ENCODE measurements around the gene TBRG1. TPM values are rescaled to one million over a fixed set of nuclear protein-coding genes. Genes with fewer than 3 reads are reported as not detected.

TBRG1 gene
- total and polyA plus RNA-seq, 7 experiments from 2014 or later = 32.4 to 78.6 (median 57.3) TPM

DNA sequence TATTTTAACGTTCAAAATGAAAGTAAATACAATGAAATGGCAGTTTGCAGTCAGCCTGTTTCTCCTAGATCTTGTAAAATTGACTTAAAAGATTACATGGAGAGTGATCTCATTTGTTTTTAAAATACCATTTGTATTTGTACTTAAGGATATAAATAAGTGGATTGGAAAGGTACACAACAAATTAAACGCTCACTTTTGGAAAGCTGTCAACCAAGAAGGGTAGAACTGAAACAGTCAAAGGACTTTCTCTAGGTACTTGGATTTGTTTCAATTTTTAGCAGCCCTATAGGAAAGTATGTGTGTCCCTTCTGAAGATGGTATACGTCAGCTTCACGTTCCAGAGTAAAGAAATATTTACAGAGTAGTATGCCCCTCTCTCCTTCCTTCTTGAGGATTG lies 7.3 kb downstream of the TBRG1 start:
- CTCF ChIA-PET = no interaction called here
- no peaks in the 10 kb centered on the region for H3K27me3 Mint-ChIP-seq
- Histone ChIP-seq H3K9me3 (ENCODE audit: control insufficient read depth in 2 of 3, low read length in 3 of 3) (no peaks in the 10 kb centered on the region), H3K27me3 (ENCODE audit: control insufficient read depth in 2 of 2, insufficient read depth in 2 of 2, low read length in 2 of 2) (no peaks in the 10 kb centered on the region), H3K4me1 (ENCODE audit: control insufficient read depth in 2 of 2, insufficient read depth in 2 of 2, low read length in 2 of 2) (no peaks in the 10 kb centered on the region), H3K27ac (ENCODE audit: low read depth, low read length) (no peak overlapping the region), H3K36me3 (ENCODE audit: control insufficient read depth in 2 of 3, insufficient read depth in 3 of 3, low read length in 3 of 3) (peaks cover 17 to 80% (median 30%) of the 10 kb centered on the region in 3 experiments), H3K4me3 (ENCODE audit: low read length) (no peak overlapping the region)
- H3K4me3 Mint-ChIP-seq = no peak overlapping the region
- intact Hi-C loops (cut with micrococcal nuclease) = loop anchor here in 1 of 2 donors (10.0 kb wide), 1 partner anchor 1585 kb away; the partner anchor contains the start of genes FAM118B and RPUSD4
- H3K4me1 Mint-ChIP-seq = peaks cover 10 to 26% (median 26%) of the 10 kb centered on the region in 7 donors
- H3K36me3 Mint-ChIP-seq = peaks cover 16 to 54% (median 31%) of the 10 kb centered on the region in 5 donors
- ATAC-seq = no peak
- POLR2A ChIA-PET = interaction anchor here (3.3 kb wide), 1 partner anchor 8 kb away, joined by 15 read pairs; the partner anchor contains the start of gene TBRG1
- no peak for DNase-seq
- no peaks in the 10 kb centered on the region for H3K9me3 Mint-ChIP-seq
- H3K27ac Mint-ChIP-seq = peak overlapping the region in 1 of 9 donors; percentile 29

DNA sequence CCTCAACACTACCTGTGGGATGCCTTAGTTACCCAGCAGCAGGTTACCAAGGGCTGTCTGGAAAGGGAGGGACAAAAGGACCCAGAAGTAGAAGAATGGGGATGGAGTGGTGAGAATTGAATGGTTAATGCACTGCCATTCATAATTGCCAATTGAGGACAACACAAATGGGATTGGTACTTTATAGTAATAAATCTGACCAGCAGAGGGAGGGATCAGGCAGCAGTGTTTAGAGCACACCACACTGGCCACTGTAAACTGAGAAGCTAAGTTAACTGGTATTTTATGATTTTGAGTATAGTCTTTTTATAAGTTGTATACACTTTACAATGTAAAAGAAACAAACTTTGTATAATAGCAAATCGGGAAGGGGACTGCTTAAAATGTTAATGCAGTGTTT lies 10.7 kb downstream of the TBRG1 start:
- H3K9me3 ChIP-seq (ENCODE audit: control insufficient read depth in 2 of 3, low read length in 3 of 3) = no peaks in the 10 kb centered on the region
- Mint-ChIP-seq H3K4me1 (peaks cover 0 to 6% (median 3%) of the 10 kb centered on the region in 7 donors), H3K27me3 (no peaks in the 10 kb centered on the region), H3K4me3 (no peak overlapping the region), H3K9me3 (no peaks in the 10 kb centered on the region), H3K27ac (peak overlapping the region in 1 of 9 donors; percentile 70), H3K36me3 (peaks cover 6 to 45% (median 20%) of the 10 kb centered on the region in 5 donors)
- H3K36me3 ChIP-seq (ENCODE audit: control insufficient read depth in 2 of 3, insufficient read depth in 3 of 3, low read length in 3 of 3) = peaks cover 10 to 81% (median 11%) of the 10 kb centered on the region in 3 experiments
- H3K27ac ChIP-seq (ENCODE audit: low read depth, low read length) = no peak overlapping the region
- H3K27me3 ChIP-seq (ENCODE audit: control insufficient read depth in 2 of 2, insufficient read depth in 2 of 2, low read length in 2 of 2) = no peaks in the 10 kb centered on the region
- ATAC-seq (peak; percentile 41), DNase-seq (no peak)
- intact Hi-C loops (cut with micrococcal nuclease) = no loop called here
- POLR2A ChIA-PET = interaction anchor here (3.3 kb wide), 1 partner anchor 11 kb away, joined by 15 read pairs; the partner anchor contains the start of gene TBRG1
- H3K4me3 ChIP-seq (ENCODE audit: low read length) = no peak overlapping the region
- H3K4me1 ChIP-seq (ENCODE audit: control insufficient read depth in 2 of 2, insufficient read depth in 2 of 2, low read length in 2 of 2) = no peaks in the 10 kb centered on the region
- CTCF ChIA-PET = no interaction called here

DNA sequence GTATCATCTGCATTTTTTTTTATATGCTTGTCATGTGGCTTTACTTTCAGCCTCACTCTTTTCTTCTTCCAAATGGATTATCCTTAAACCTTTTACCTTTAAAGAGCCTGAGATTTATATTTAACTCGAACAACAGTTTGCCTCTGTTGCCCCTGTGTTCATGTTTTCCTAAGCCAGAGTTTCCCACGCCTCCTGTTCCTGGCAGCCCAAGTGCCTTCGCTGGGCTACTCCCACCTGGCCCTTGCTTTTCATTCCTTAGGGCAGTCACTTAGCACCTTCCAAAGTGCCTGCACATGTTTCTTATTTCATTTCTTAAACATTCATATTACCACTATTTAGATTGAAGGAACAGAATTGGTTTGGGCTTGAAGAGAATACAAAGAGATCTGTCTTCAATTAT lies 13.3 kb downstream of the TBRG1 start:
- Mint-ChIP-seq H3K9me3 (no peaks in the 10 kb centered on the region), H3K27ac (peak overlapping the region in 5 of 9 donors; percentile 12 to 33 (median 15)), H3K27me3 (no peaks in the 10 kb centered on the region), H3K36me3 (peaks cover 0 to 30% (median 10%) of the 10 kb centered on the region in 5 donors), H3K4me1 (peaks cover 0 to under 1% (median 0%) of the 10 kb centered on the region in 7 donors), H3K4me3 (no peak overlapping the region)
- Histone ChIP-seq H3K4me1 (ENCODE audit: control insufficient read depth in 2 of 2, insufficient read depth in 2 of 2, low read length in 2 of 2) (no peaks in the 10 kb centered on the region), H3K27me3 (ENCODE audit: control insufficient read depth in 2 of 2, insufficient read depth in 2 of 2, low read length in 2 of 2) (no peaks in the 10 kb centered on the region), H3K4me3 (ENCODE audit: low read length) (no peak overlapping the region), H3K9me3 (ENCODE audit: control insufficient read depth in 2 of 3, low read length in 3 of 3) (no peaks in the 10 kb centered on the region), H3K27ac (ENCODE audit: low read depth, low read length) (no peak overlapping the region), H3K36me3 (ENCODE audit: control insufficient read depth in 2 of 3, insufficient read depth in 3 of 3, low read length in 3 of 3) (peaks cover 5 to 75% (median 8%) of the 10 kb centered on the region in 3 experiments)
- ATAC-seq (no peak), DNase-seq (no peak)
- CTCF ChIA-PET = interaction anchor here (0.7 kb wide), 1 partner anchor 40 kb away, joined by 4 read pairs; no protein-coding TSS in a partner anchor
- POLR2A ChIA-PET = no interaction called here
- intact Hi-C loops (cut with micrococcal nuclease) = no loop called here

DNA sequence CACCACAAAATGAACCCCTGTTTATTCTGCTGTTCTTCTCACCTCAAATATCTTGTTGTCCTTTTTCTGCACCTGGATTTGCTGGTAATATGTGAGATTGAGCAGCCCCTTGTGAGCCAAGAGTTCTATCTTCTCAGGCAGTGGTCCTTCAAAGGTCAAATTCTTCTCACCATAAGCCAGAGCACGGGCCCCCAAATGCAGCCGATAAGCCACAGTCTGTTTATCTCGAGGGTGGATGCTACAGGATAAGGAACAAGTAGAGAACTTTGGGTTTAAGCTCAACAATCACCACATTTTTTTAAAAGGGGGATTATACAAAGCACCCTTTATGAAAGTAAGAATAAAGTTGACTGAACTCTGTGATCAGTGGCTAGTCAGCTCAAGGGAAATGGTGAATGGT lies 15.8 kb downstream of the TBRG1 start:
- Mint-ChIP-seq H3K27me3 (no peaks in the 10 kb centered on the region), H3K4me3 (no peak overlapping the region), H3K27ac (peak overlapping the region in 6 of 9 donors; percentile 17 to 85 (median 43)), H3K36me3 (peaks cover 0 to 18% (median 5%) of the 10 kb centered on the region in 5 donors), H3K4me1 (peaks cover 0 to 4% (median 0%) of the 10 kb centered on the region in 7 donors), H3K9me3 (no peaks in the 10 kb centered on the region)
- DNase-seq = no peak
- Histone ChIP-seq H3K36me3 (ENCODE audit: control insufficient read depth in 2 of 3, insufficient read depth in 3 of 3, low read length in 3 of 3) (peaks cover 0 to 55% (median 1%) of the 10 kb centered on the region in 3 experiments), H3K27me3 (ENCODE audit: control insufficient read depth in 2 of 2, insufficient read depth in 2 of 2, low read length in 2 of 2) (no peaks in the 10 kb centered on the region), H3K9me3 (ENCODE audit: control insufficient read depth in 2 of 3, low read length in 3 of 3) (no peaks in the 10 kb centered on the region), H3K4me1 (ENCODE audit: control insufficient read depth in 2 of 2, insufficient read depth in 2 of 2, low read length in 2 of 2) (no peaks in the 10 kb centered on the region), H3K27ac (ENCODE audit: low read depth, low read length) (no peak overlapping the region), H3K4me3 (ENCODE audit: low read length) (no peak overlapping the region)
- ChIA-PET POLR2A (interaction anchor here (0.7 to 0.8 kb wide), 2 partner anchors 12 to 1691 kb away, joined by 3 to 4 read pairs; no protein-coding TSS in a partner anchor), CTCF (no interaction called here)
- no peak for ATAC-seq
- intact Hi-C loops (cut with micrococcal nuclease) = no loop called here

DNA sequence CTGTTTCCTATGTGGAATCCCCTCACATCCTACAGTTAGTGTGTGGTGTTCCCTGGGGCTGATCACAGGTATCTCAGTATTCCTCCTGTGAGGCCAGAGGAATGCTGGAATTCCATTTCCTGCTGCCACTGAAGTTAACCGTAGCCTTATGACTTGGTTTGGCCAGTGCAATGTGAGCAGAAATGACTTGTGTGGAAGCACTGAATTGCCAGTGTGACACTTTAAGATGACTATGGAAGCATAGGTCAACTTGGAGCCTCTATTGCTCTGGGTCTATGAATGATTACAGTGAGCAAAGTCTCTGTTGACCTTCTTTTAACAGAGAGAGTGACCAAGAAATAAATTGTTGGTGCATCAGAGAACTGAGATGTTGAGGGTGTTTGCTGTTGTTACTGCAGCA lies 16.5 kb downstream of the TBRG1 start:
- ChIA-PET POLR2A (interaction anchor here (0.8 to 1.7 kb wide), 2 partner anchors 12 to 16 kb away, joined by 4 to 9 read pairs; partner anchors contain the start of gene TBRG1), CTCF (no interaction called here)
- Mint-ChIP-seq H3K4me3 (no peak overlapping the region), H3K27me3 (no peaks in the 10 kb centered on the region), H3K36me3 (peaks cover 0 to 17% (median 5%) of the 10 kb centered on the region in 5 donors), H3K4me1 (peaks cover 0 to 4% (median 0%) of the 10 kb centered on the region in 7 donors), H3K27ac (peak overlapping the region in 2 of 9 donors; percentile 33 to 48), H3K9me3 (no peaks in the 10 kb centered on the region)
- Histone ChIP-seq H3K4me1 (ENCODE audit: control insufficient read depth in 2 of 2, insufficient read depth in 2 of 2, low read length in 2 of 2) (no peaks in the 10 kb centered on the region), H3K36me3 (ENCODE audit: control insufficient read depth in 2 of 3, insufficient read depth in 3 of 3, low read length in 3 of 3) (peaks cover 0 to 49% (median 0%) of the 10 kb centered on the region in 3 experiments), H3K4me3 (ENCODE audit: low read length) (no peak overlapping the region), H3K27ac (ENCODE audit: low read depth, low read length) (no peak overlapping the region), H3K27me3 (ENCODE audit: control insufficient read depth in 2 of 2, insufficient read depth in 2 of 2, low read length in 2 of 2) (no peaks in the 10 kb centered on the region), H3K9me3 (ENCODE audit: control insufficient read depth in 2 of 3, low read length in 3 of 3) (no peaks in the 10 kb centered on the region)
- intact Hi-C loops (cut with micrococcal nuclease) = no loop called here
- DNase-seq (no peak), ATAC-seq (no peak)

DNA sequence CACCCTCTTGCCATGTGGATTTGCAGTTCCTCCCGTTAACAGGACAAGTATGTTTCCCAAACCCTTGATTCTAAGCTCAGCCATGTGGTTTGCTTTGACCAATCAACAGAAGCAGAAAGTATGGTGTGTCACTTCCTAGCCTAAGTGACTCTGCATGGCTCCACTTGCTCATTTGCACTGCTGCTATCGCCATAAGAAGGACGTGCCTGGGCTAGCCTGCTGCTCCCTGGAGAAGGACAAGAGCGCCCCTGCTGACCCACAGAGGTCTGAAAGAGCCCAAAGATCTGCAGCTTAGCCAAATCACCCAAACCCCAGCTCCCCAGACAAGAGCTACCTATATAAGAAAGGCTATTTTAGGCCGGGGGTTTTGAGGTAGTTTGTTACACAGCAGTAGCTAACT lies 18.0 kb downstream of the TBRG1 start:
- intact Hi-C loops (cut with micrococcal nuclease) = no loop called here
- POLR2A ChIA-PET = interaction anchor here (1.0 to 1.7 kb wide), 2 partner anchors 18 to 32 kb away, joined by 3 to 9 read pairs; partner anchors contain the start of gene TBRG1

More for the DNA sequence above, 18.0 kb downstream of the TBRG1 start:
- peak overlapping the region in 1 of 9 donors; percentile 36 for H3K27ac Mint-ChIP-seq
- no peaks in the 10 kb centered on the region for H3K4me1 ChIP-seq (ENCODE audit: control insufficient read depth in 2 of 2, insufficient read depth in 2 of 2, low read length in 2 of 2)
- peaks cover 0 to 39% (median 0%) of the 10 kb centered on the region in 3 experiments for H3K36me3 ChIP-seq (ENCODE audit: control insufficient read depth in 2 of 3, insufficient read depth in 3 of 3, low read length in 3 of 3)
- CTCF ChIA-PET = interaction anchor here (1.0 kb wide), 1 partner anchor 196 kb away, joined by 4 read pairs; no protein-coding TSS in a partner anchor
- no peaks in the 10 kb centered on the region for H3K9me3 ChIP-seq (ENCODE audit: control insufficient read depth in 2 of 3, low read length in 3 of 3)
- no peak overlapping the region for H3K4me3 Mint-ChIP-seq
- H3K4me3 ChIP-seq (ENCODE audit: low read length) = no peak overlapping the region
- H3K27me3 ChIP-seq (ENCODE audit: control insufficient read depth in 2 of 2, insufficient read depth in 2 of 2, low read length in 2 of 2) = no peaks in the 10 kb centered on the region
- H3K27me3 Mint-ChIP-seq = no peaks in the 10 kb centered on the region
- DNase-seq (no peak), ATAC-seq (no peak)
- peaks cover 0 to 17% (median 5%) of the 10 kb centered on the region in 5 donors for H3K36me3 Mint-ChIP-seq
- H3K27ac ChIP-seq (ENCODE audit: low read depth, low read length) = no peak overlapping the region
- no peaks in the 10 kb centered on the region for H3K9me3 Mint-ChIP-seq
- H3K4me1 Mint-ChIP-seq = peaks cover 3 to 11% (median 5%) of the 10 kb centered on the region in 7 donors
